DOHH2 (cell line): ENCODE measurements around the gene KDM5B.

Experiments used
- EZH2phosphoT487 ChIP-seq: fragments of 200-600 bp; sonication (generic); IDR thresholded peaks from 2 replicates; pipeline ENCODE4 v1.6.1; 2017; ENCODE audit warnings: borderline replicate concordance, mild to moderate bottlenecking, antibody characterized with exemption, low read length, moderate library complexity, mixed read lengths
- TF ChIP-seq, protein P1 (sequence below): fragments of 200-600 bp; sonication (generic); IDR thresholded peaks from one replicate; pipeline ENCODE4 v1.5.1; 2014; ENCODE audit warnings: antibody characterized with exemption, mild to moderate bottlenecking, low read depth, low read length; ENCODE audit not compliant: poor library complexity, severe bottlenecking

- TF ChIP-seq, protein P1, sequence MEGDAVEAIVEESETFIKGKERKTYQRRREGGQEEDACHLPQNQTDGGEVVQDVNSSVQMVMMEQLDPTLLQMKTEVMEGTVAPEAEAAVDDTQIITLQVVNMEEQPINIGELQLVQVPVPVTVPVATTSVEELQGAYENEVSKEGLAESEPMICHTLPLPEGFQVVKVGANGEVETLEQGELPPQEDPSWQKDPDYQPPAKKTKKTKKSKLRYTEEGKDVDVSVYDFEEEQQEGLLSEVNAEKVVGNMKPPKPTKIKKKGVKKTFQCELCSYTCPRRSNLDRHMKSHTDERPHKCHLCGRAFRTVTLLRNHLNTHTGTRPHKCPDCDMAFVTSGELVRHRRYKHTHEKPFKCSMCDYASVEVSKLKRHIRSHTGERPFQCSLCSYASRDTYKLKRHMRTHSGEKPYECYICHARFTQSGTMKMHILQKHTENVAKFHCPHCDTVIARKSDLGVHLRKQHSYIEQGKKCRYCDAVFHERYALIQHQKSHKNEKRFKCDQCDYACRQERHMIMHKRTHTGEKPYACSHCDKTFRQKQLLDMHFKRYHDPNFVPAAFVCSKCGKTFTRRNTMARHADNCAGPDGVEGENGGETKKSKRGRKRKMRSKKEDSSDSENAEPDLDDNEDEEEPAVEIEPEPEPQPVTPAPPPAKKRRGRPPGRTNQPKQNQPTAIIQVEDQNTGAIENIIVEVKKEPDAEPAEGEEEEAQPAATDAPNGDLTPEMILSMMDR: no peak
- no peak for TF ChIP-seq EZH2phosphoT487
Observed at GRCh38 chr1:202798260-202798659, 10.0 kb downstream of the KDM5B start.
